SKM-1 treated with dmso at 0.1 percent for 144 hours (cell line): Measurements from ENCODE around the gene RTL1.

Experiments used
- DNase-seq: peaks from one replicate; lab custom pipeline; 2025; ENCODE audit not compliant: unreplicated experiment; lab: John Stamatoyannopoulos, UW

RTL1 gene

GRCh38 chr14:100882991-100883788 lies 20.3 kb downstream of the RTL1 start:
- no peak for DNase-seq

- no peak for DNase-seq
Observed at GRCh38 chr14:100882026-100882967, 21.2 kb downstream of the RTL1 start.

- DNase-seq, result no peak
Observed at GRCh38 chr14:100881211-100882025, 22.1 kb downstream of the RTL1 start.

- DNase-seq, result no peak
Observed at GRCh38 chr14:100880271-100881101, 23.0 kb downstream of the RTL1 start.

- DNase-seq, result no peak
Observed at GRCh38 chr14:100879782-100880181, 23.7 kb downstream of the RTL1 start.

GRCh38 chr14:100879194-100879593 lies 24.3 kb downstream of the RTL1 start:
- DNase-seq, result no peak

- DNase-seq, result no peak
Observed at GRCh38 chr14:100878271-100879146, 25.0 kb downstream of the RTL1 start.

- DNase-seq, result no peak
Observed at GRCh38 chr14:100875861-100876590, 27.5 kb downstream of the RTL1 start.

- DNase-seq, result no peak
Observed at GRCh38 chr14:100875126-100875525, 28.4 kb downstream of the RTL1 start.

GRCh38 chr14:100874411-100875091 lies 29.0 kb downstream of the RTL1 start:
- no peak for DNase-seq

- DNase-seq, result no peak
Observed at GRCh38 chr14:100874051-100874410, 29.5 kb downstream of the RTL1 start.

- DNase-seq, result no peak
Observed at GRCh38 chr14:100873096-100873482, 30.4 kb downstream of the RTL1 start.

GRCh38 chr14:100872259-100873095 lies 31.0 kb downstream of the RTL1 start:
- no peak for DNase-seq

GRCh38 chr14:100871234-100872186 lies 32.0 kb downstream of the RTL1 start:
- DNase-seq, result no peak

GRCh38 chr14:100868621-100869370 lies 34.7 kb downstream of the RTL1 start:
- no peak for DNase-seq
